ENCODE data around the gene APBB1IP.

GRCh38 chr10:26481914-26482550, 43.9 kb downstream of the APBB1IP start:
- TF ChIP-seq, protein P1, sequence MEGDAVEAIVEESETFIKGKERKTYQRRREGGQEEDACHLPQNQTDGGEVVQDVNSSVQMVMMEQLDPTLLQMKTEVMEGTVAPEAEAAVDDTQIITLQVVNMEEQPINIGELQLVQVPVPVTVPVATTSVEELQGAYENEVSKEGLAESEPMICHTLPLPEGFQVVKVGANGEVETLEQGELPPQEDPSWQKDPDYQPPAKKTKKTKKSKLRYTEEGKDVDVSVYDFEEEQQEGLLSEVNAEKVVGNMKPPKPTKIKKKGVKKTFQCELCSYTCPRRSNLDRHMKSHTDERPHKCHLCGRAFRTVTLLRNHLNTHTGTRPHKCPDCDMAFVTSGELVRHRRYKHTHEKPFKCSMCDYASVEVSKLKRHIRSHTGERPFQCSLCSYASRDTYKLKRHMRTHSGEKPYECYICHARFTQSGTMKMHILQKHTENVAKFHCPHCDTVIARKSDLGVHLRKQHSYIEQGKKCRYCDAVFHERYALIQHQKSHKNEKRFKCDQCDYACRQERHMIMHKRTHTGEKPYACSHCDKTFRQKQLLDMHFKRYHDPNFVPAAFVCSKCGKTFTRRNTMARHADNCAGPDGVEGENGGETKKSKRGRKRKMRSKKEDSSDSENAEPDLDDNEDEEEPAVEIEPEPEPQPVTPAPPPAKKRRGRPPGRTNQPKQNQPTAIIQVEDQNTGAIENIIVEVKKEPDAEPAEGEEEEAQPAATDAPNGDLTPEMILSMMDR (conservative IDR thresholded peaks at IDR 0.05; ENCODE audit: low read depth, low read length): no peak
- TF ChIP-seq EZH2phosphoT487 (IDR thresholded peaks at IDR 0.05; ENCODE audit: borderline replicate concordance, low read length): no peak

All from PC-3 (cell line).